LNCaP clone FGC (cell line): ENCODE measurements around the gene MTF1.

ENCODE experiments used
- DNase-seq: peaks from one replicate; pipeline ENCODE4 v3.0.0-alpha.2; 2011; ENCODE audit warnings: low read depth
- H3K4me3 ChIP-seq: 2 replicates; pipeline ENCODE4 v1.5.1; 2011; ENCODE audit warnings: mild to moderate bottlenecking, low read depth, low read length, control low read depth
- TF ChIP-seq, protein P1 (sequence below): IDR thresholded peaks from 2 replicates; pipeline ENCODE4 v1.5.1; 2012; ENCODE audit warnings: mild to moderate bottlenecking; ENCODE audit not compliant: control insufficient read depth, insufficient read depth; ENCODE audit errors: extremely low read depth

MTF1 gene

DNA sequence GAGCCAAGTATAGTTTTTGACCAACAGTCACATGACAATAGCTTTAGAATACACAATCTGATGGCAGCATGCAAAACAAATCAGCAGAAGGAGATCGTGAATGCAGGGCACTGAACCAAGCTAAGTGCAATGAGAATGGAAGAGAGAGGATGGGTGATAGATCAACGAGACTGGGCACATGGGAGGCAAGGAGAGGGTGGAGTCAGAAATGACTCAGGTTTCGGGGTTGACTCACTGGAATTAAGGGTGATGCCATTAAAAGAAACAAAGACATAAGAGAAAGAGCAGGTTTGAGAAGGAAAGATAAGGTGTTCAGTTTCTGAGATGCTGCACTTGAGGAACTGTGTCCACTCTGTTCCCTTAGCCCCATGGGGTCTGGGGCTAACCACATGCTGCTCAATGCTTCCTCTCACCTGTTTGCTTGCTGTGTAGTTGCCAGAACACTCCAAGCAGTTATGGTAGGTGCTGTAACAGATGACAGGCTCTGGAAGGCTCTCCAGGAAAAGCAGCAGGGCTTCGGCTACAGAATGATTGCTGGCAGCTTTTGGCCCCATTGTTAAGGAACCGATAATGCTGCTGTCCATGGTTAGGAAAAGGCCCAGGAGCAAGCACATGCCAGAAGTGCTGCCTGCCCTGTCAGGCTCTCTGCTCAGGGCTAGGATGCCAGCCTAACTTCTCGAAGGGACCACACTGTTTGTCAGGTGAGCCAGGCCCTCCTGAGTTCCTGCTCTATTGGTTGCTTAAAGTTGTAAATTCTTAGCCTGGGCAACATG, 6.1 kb upstream of the MTF1 start:
- TF ChIP-seq, protein P1, sequence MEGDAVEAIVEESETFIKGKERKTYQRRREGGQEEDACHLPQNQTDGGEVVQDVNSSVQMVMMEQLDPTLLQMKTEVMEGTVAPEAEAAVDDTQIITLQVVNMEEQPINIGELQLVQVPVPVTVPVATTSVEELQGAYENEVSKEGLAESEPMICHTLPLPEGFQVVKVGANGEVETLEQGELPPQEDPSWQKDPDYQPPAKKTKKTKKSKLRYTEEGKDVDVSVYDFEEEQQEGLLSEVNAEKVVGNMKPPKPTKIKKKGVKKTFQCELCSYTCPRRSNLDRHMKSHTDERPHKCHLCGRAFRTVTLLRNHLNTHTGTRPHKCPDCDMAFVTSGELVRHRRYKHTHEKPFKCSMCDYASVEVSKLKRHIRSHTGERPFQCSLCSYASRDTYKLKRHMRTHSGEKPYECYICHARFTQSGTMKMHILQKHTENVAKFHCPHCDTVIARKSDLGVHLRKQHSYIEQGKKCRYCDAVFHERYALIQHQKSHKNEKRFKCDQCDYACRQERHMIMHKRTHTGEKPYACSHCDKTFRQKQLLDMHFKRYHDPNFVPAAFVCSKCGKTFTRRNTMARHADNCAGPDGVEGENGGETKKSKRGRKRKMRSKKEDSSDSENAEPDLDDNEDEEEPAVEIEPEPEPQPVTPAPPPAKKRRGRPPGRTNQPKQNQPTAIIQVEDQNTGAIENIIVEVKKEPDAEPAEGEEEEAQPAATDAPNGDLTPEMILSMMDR, result no peak
- DNase-seq, result no peak
- no peak overlapping the region for H3K4me3 ChIP-seq

DNA sequence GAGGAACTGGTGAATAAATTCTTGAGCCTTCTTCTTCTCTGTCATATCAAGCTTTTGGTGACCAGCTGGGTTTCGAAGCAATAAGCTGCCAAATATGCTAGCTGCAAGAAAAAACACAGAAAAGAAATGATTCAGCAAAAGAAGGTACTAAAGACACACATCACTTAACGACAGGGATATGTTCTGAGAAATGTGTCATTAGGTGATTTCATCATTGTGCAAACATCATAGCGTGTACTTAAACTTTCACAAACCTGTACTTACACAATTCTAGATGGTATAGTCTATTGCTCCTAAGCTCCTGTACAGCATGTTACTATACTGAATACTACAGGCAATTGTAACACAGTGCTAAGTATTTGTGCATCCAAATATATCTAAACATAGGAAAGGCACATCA, 2.9 kb upstream of the MTF1 start:
- TF ChIP-seq, protein P1, result no peak
- DNase-seq, result no peak
- no peak overlapping the region for H3K4me3 ChIP-seq

GRCh38 chr1:37861151-37861550, 1.8 kb upstream of the MTF1 start:
- TF ChIP-seq, protein P1, result no peak

DNA sequence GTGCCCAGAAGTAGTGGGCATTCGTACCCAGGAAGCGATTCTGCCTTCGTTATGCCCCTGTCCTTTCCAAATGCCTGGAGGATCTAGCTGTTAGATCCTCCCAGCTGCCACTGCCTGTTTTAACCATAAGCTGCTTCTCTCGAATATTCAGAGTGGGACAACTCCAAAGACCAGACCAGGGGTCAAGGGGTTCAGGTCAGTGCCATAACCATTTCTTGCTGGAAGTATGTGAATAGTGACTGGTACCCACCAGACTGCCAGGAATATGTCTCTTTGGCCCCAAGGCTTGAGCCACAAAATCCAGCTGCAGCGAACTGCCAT, 914 bp upstream of the MTF1 start:
- peak overlapping the region; percentile 100 for H3K4me3 ChIP-seq
- TF ChIP-seq, protein P1, result no peak

More at GRCh38 chr1:37861151-37861550, 1.8 kb upstream of the MTF1 start:
- no peak for DNase-seq
- H3K4me3 ChIP-seq, result no peak overlapping the region

DNA sequence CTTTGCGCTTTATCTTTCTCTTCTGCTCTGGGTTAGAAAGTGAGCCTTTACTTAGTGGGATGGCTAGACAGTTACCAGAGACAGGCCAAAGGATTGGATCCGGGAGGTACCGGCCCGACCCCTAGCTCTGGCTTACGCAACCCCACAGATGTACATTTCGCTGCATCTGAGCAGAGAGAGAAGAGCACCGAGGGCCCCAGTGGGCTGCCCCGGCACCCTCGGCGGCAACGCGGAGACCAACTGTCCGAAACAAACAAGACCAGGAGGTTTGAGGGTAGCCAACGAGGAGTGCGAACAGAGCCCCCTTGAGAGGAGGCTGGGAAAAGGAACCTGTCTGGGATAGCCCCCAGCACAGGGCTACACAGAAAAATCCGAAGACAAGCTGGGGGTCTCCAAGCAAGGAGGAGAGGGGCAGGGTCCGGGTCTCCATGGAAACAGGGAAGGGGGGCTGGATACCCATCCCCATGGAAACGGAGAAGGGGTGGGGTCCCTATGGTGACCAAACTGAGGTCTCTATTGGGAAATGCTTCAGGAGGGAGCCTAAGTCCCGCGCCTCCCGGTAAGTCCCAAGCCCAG, 373 bp downstream of the MTF1 start:
- DNase-seq, result no peak
- TF ChIP-seq, protein P1, result no peak
- peak overlapping the region; percentile 100 for H3K4me3 ChIP-seq

More for the DNA sequence above, 914 bp upstream of the MTF1 start:
- no peak for DNase-seq

DNA sequence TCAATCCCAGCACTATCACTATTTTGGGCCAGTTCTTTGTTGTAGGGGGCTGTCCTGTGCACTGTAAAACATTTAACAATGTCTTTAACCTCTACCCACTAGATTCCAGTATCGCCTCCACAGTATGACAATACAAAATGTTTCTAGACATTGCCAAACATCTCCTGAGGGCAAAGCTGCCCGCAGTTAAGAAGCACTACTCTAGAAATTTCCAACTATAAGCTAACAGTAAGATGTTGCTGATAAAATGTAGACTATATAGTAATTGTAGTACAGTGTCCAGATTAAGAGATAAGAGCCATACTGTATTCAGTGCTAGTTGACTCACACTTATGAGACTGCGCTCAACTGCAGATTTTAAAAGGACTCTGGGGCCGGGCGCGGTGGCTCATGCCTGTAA, 5.0 kb downstream of the MTF1 start:
- TF ChIP-seq, protein P1, result no peak
- no peak for DNase-seq
- no peak overlapping the region for H3K4me3 ChIP-seq

GRCh38 chr1:37853157-37853556, 6.2 kb downstream of the MTF1 start:
- no peak for DNase-seq
- H3K4me3 ChIP-seq, result no peak overlapping the region
- TF ChIP-seq, protein P1, result no peak
